IMR-90 (cell line): ENCODE measurements around the gene HOMER3. TPM values are rescaled to one million over a fixed set of nuclear protein-coding genes. Genes with fewer than 3 reads are reported as not detected.

Experiments used
- ATAC-seq: fragments of 200-7000 bp; cut with Tn5 transposase; 2 replicates; pipeline ENCODE4 v1.9.1; 2020; ENCODE audit warnings: low read depth, mild to moderate bottlenecking, moderate library complexity
- BruUV-seq: library from RNA; stranded (reverse); fragments of 400-500 nt; replicated peaks from 2 replicates; lab custom pipeline; 2021; lab: Mats Ljungman, UMichigan
- CTCF ChIA-PET: fragments of 300-600 bp; formaldehyde crosslinking; extraction: SDS; loops from one replicate; lab custom pipeline; 2021; ENCODE audit warnings: antibody characterized with exemption; lab: Yijun Ruan, JAX
- POLR2A ChIA-PET: fragments of 300-600 bp; sonication (Branson Sonifier 250); formaldehyde crosslinking; loops from one replicate; lab custom pipeline; 2022; ENCODE audit warnings: antibody characterized with exemption; ENCODE audit not compliant: unreplicated experiment; lab: Charles Lee
- DNase-seq: peaks from one replicate; pipeline ENCODE4 v3.0.0; 2013
- H2AFZ ChIP-seq: replicated peaks from 2 replicates; pipeline ENCODE3; 2013; ENCODE audit warnings: low read length, mild to moderate bottlenecking; ENCODE audit not compliant: poor library complexity
- H2AK5ac ChIP-seq: 2 replicates; pipeline ENCODE4 v1.6.1; 2013; ENCODE audit warnings: low read depth, low read length, inconsistent platforms
- H2AK9ac ChIP-seq: replicated peaks from 2 replicates; pipeline ENCODE3; 2013; ENCODE audit warnings: mild to moderate bottlenecking, low read depth, low read length, moderate library complexity; ENCODE audit not compliant: poor library complexity
- H2BK120ac ChIP-seq: 2 replicates; pipeline ENCODE4 v1.6.1; 2013; ENCODE audit warnings: low read depth, low read length, inconsistent platforms
- H2BK15ac ChIP-seq: 3 replicates; pipeline ENCODE4 v1.6.1; 2013; ENCODE audit warnings: low read depth, low read length, inconsistent platforms
- H2BK20ac ChIP-seq: 2 replicates; pipeline ENCODE4 v1.6.1; 2013; ENCODE audit warnings: low read depth, mild to moderate bottlenecking, inconsistent platforms, low read length, moderate library complexity
- H2BK5ac ChIP-seq: 2 replicates; pipeline ENCODE4 v1.6.1; 2013; ENCODE audit warnings: mild to moderate bottlenecking, low read depth, low read length, inconsistent platforms; ENCODE audit not compliant: poor library complexity, severe bottlenecking
- H3K14ac ChIP-seq: replicated peaks from 2 replicates; pipeline ENCODE4 v1.6.1; 2013; ENCODE audit warnings: low read depth, low read length, inconsistent platforms
- H3K18ac ChIP-seq: 2 replicates; pipeline ENCODE4 v1.6.1; 2013; ENCODE audit warnings: low read depth, low read length, control low read depth
- H3K23ac ChIP-seq: 2 replicates; pipeline ENCODE4 v1.6.1; 2013; ENCODE audit warnings: low read depth, low read length, inconsistent platforms
- H3K27ac ChIP-seq: 2 replicates; pipeline ENCODE4 v1.5.1; 2013; ENCODE audit warnings: mild to moderate bottlenecking, control low read depth, low read length; ENCODE audit not compliant: insufficient read depth
- H3K27me3 ChIP-seq: 2 replicates; pipeline ENCODE4 v1.6.1; 2013; ENCODE audit warnings: low read length; ENCODE audit not compliant: control insufficient read depth, insufficient read depth
- H3K36me3 ChIP-seq: 2 replicates; pipeline ENCODE4 v1.6.1; 2013; ENCODE audit warnings: low read length, mixed read lengths; ENCODE audit not compliant: control insufficient read depth, insufficient read depth
- H3K4ac ChIP-seq: 2 replicates; pipeline ENCODE4 v1.6.1; 2013; ENCODE audit warnings: low read depth, low read length, inconsistent platforms
- H3K4me1 ChIP-seq: 2 replicates; pipeline ENCODE4 v1.6.1; 2013; ENCODE audit warnings: low read length, mixed read lengths; ENCODE audit not compliant: control insufficient read depth, insufficient read depth
- H3K4me2 ChIP-seq: 2 replicates; pipeline ENCODE4 v1.6.1; 2013; ENCODE audit warnings: low read depth, mild to moderate bottlenecking, control low read depth, low read length, moderate library complexity
- H3K4me3 ChIP-seq: 2 replicates; pipeline ENCODE4 v1.5.1; 2013; ENCODE audit warnings: low read depth, mild to moderate bottlenecking, control low read depth, low read length, moderate library complexity; ENCODE audit not compliant: insufficient read depth
- H3K56ac ChIP-seq: 2 replicates; pipeline ENCODE4 v1.6.1; 2013; ENCODE audit warnings: low read length, inconsistent platforms; ENCODE audit not compliant: insufficient read depth; ENCODE audit errors: extremely low read depth
- H3K79me1 ChIP-seq, 2 experiments: 2 replicates each; pipeline ENCODE4 v1.6.1; 2013; ENCODE audit warnings: low read length in 2 of 2, inconsistent platforms in 1 of 2, low read depth in 1 of 2
- H3K9ac ChIP-seq: 2 replicates; pipeline ENCODE4 v1.6.1; 2013; ENCODE audit warnings: low read depth, low read length, control low read depth
- H3K9me1 ChIP-seq: 2 replicates; pipeline ENCODE4 v1.6.1; 2013; ENCODE audit warnings: low read length, inconsistent platforms; ENCODE audit not compliant: insufficient read depth
- H3K9me3 ChIP-seq: 2 replicates; pipeline ENCODE4 v1.6.1; 2013; ENCODE audit warnings: low read length; ENCODE audit not compliant: control insufficient read depth, insufficient read depth
- H4K20me1 ChIP-seq: 2 replicates; pipeline ENCODE4 v1.6.1; 2013; ENCODE audit warnings: low read length, inconsistent platforms; ENCODE audit not compliant: insufficient read depth
- H4K5ac ChIP-seq: 2 replicates; pipeline ENCODE4 v1.6.1; 2013; ENCODE audit warnings: mild to moderate bottlenecking, low read depth, low read length, control low read depth
- H4K8ac ChIP-seq, 2 experiments: 2 replicates each; pipeline ENCODE4 v1.6.1; 2013; ENCODE audit warnings: low read depth in 2 of 2, low read length in 2 of 2, control low read depth in 1 of 2, inconsistent platforms in 1 of 2
- H4K91ac ChIP-seq: 2 replicates; pipeline ENCODE4 v1.6.1; 2013; ENCODE audit warnings: low read depth, low read length, inconsistent platforms; ENCODE audit not compliant: insufficient read depth
- BHLHE40 ChIP-seq: fragments of 150-350 bp; IDR thresholded peaks from 2 replicates; pipeline ENCODE4 v1.6.1; 2016; ENCODE audit warnings: mild to moderate bottlenecking, low read depth, low read length
- CEBPB ChIP-seq: IDR thresholded peaks from 2 replicates; pipeline ENCODE4 v1.6.1; 2012; ENCODE audit warnings: low read depth, low read length, improper control_type of control experiment
- CHD1 ChIP-seq: IDR thresholded peaks from 2 replicates; pipeline ENCODE4 v1.6.1; 2012; ENCODE audit warnings: low read depth, low read length, improper control_type of control experiment
- MAZ ChIP-seq: IDR thresholded peaks from 2 replicates; pipeline ENCODE4 v1.6.1; 2012; ENCODE audit warnings: low read depth, mild to moderate bottlenecking, low read length, improper control_type of control experiment, moderate library complexity, borderline replicate concordance
- MXI1 ChIP-seq: IDR thresholded peaks from 2 replicates; pipeline ENCODE4 v1.6.1; 2012; ENCODE audit warnings: low read depth, mild to moderate bottlenecking, low read length, moderate library complexity, borderline replicate concordance
- NFE2L2 ChIP-seq: fragments of 150-350 bp; IDR thresholded peaks from 2 replicates; pipeline ENCODE4 v1.6.1; 2016; ENCODE audit warnings: low read depth, mild to moderate bottlenecking, low read length
- POLR2A ChIP-seq: IDR thresholded peaks from 2 replicates; pipeline ENCODE4 v1.6.1; 2012; ENCODE audit warnings: mild to moderate bottlenecking, low read depth, low read length
- RAD21 ChIP-seq: IDR thresholded peaks from 2 replicates; pipeline ENCODE4 v1.6.1; 2012; ENCODE audit warnings: low read length, improper control_type of control experiment
- RCOR1 ChIP-seq: IDR thresholded peaks from 2 replicates; pipeline ENCODE4 v1.6.1; 2012; ENCODE audit warnings: mild to moderate bottlenecking, low read length, improper control_type of control experiment; ENCODE audit not compliant: insufficient replicate concordance
- SMC3 ChIP-seq: fragments of 150-350 bp; IDR thresholded peaks from 2 replicates; pipeline ENCODE4 v1.6.1; 2016; ENCODE audit warnings: low read depth, mild to moderate bottlenecking, antibody characterized with exemption, low read length, moderate library complexity
- WGBS, 2 experiments: methylation state at CpG; one replicate each; pipeline versions ENCODE4 v1.1.5 to v1.1.7; 2013; ENCODE audit warnings: missing lambda C conversion rate in 2 of 2; ENCODE audit not compliant: insufficient read length in 1 of 2; ENCODE audit errors: extremely low coverage in 2 of 2; 5-methylcytosine and 5-hydroxymethylcytosine counted together
- dilution Hi-C: fragments of 300-500 bp; cut with HindIII; formaldehyde crosslinking; loops from one replicate; pipeline ENCODE4 v1.14.3; 2018; ENCODE audit warnings: low sequenced_read_pairs; ENCODE audit not compliant: unreplicated experiment
- in situ Hi-C: fragments of 300-500 bp; cut with MboI; formaldehyde crosslinking; loops from 3 replicates; pipeline ENCODE4 v1.14.3; 2019; ENCODE audit warnings: low sequenced_read_pairs, inconsistent platforms, mixed read lengths
- intact Hi-C: fragments of 100-400 bp; cut with micrococcal nuclease; formaldehyde crosslinking; loops from 2 replicates; pipeline ENCODE4 v1.10.0; 2022
- polyA plus RNA-seq, 3 experiments: library from polyadenylated mRNA; depleted of rRNA; stranded (reverse); fragments of >200 nt; gene quantifications; 2 replicates each; pipeline ENCODE4 v1.2.3, GENCODE V29; 2012; ENCODE audit warnings: low replicate concordance in 1 of 3
- total RNA-seq: library from RNA; depleted of rRNA; stranded (reverse); fragments of >200 nt; gene quantifications from 2 replicates; pipeline ENCODE4 v1.2.3, GENCODE V29; 2012
- TF ChIP-seq, protein P1 (sequence below): fragments of 150-350 bp; IDR thresholded peaks from 2 replicates; pipeline ENCODE4 v1.6.1; 2017; ENCODE audit warnings: mild to moderate bottlenecking, antibody characterized with exemption, low read length, low read depth
- TF ChIP-seq, protein P2 (sequence below): conservative IDR thresholded peaks from 2 replicates; pipeline ENCODE4 v1.5.1; 2012; ENCODE audit warnings: mild to moderate bottlenecking, low read depth, low read length, improper control_type of control experiment

The HOMER3 gene
- total and polyA plus RNA-seq, 2 of the 4 experiments (the other 2 are of a cell fraction) = 53.4 to 77.0 TPM

- Histone ChIP-seq H2BK120ac (no peak overlapping the region), H3K36me3 (peaks cover 50% of the 10 kb centered on the region), H2AFZ (no peak overlapping the region), H3K9me1 (no peaks in the 10 kb centered on the region), H3K4me2 (no peak overlapping the region), H3K4me1 (peaks cover 2% of the 10 kb centered on the region; the same call in 1 of the 2 replicates), H2BK20ac (no peak overlapping the region), H3K18ac (no peak overlapping the region), H3K9me3 (no peaks in the 10 kb centered on the region), H3K4me3 (no peak overlapping the region), H3K56ac (no peak overlapping the region), H3K79me1 (peaks cover 0 to 3% of the 10 kb centered on the region in 2 experiments; a peak in 1 of 4 replicates), H3K27me3 (no peaks in the 10 kb centered on the region; the same call in 1 of the 2 replicates), H2BK5ac (no peak overlapping the region), H3K27ac (no peak overlapping the region), H2AK9ac (no peak overlapping the region), H3K23ac (no peak overlapping the region), H3K14ac (no peak overlapping the region), H2BK15ac (no peak overlapping the region), H3K9ac (no peak overlapping the region), H4K5ac (no peak overlapping the region), H4K91ac (no peak overlapping the region), H4K20me1 (peaks cover 28% of the 10 kb centered on the region), H3K4ac (no peak overlapping the region), H4K8ac (no peak overlapping the region), H2AK5ac (no peak overlapping the region)
- in situ Hi-C loops = no loop called here
- CTCF ChIA-PET = no interaction called here
- DNase-seq (no peak), ATAC-seq (no peak)
- intact Hi-C loops = no loop called here
- BruUV-seq = no TSS peak
- POLR2A ChIA-PET = interaction anchor here (0.5 kb wide), 1 partner anchor 344 kb away, joined by 5 read pairs; no protein-coding TSS in a partner anchor
- WGBS, 2 experiments = 93% methylated on average over 12 of the region's 17 CpGs; no CpG with 5 or more reads in 1 of the 2 experiments
- dilution Hi-C loops = no loop called here
- TF ChIP-seq POLR2A = no peak
- TF ChIP-seq MXI1 = no peak
- TF ChIP-seq, protein P1, sequence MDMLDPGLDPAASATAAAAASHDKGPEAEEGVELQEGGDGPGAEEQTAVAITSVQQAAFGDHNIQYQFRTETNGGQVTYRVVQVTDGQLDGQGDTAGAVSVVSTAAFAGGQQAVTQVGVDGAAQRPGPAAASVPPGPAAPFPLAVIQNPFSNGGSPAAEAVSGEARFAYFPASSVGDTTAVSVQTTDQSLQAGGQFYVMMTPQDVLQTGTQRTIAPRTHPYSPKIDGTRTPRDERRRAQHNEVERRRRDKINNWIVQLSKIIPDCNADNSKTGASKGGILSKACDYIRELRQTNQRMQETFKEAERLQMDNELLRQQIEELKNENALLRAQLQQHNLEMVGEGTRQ = no peak
- no peak for TF ChIP-seq RAD21
- no peak for TF ChIP-seq NFE2L2
- no peak for TF ChIP-seq BHLHE40
- TF ChIP-seq CEBPB = no peak
- no peak for TF ChIP-seq SMC3
- TF ChIP-seq, protein P2, sequence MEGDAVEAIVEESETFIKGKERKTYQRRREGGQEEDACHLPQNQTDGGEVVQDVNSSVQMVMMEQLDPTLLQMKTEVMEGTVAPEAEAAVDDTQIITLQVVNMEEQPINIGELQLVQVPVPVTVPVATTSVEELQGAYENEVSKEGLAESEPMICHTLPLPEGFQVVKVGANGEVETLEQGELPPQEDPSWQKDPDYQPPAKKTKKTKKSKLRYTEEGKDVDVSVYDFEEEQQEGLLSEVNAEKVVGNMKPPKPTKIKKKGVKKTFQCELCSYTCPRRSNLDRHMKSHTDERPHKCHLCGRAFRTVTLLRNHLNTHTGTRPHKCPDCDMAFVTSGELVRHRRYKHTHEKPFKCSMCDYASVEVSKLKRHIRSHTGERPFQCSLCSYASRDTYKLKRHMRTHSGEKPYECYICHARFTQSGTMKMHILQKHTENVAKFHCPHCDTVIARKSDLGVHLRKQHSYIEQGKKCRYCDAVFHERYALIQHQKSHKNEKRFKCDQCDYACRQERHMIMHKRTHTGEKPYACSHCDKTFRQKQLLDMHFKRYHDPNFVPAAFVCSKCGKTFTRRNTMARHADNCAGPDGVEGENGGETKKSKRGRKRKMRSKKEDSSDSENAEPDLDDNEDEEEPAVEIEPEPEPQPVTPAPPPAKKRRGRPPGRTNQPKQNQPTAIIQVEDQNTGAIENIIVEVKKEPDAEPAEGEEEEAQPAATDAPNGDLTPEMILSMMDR = no peak
- TF ChIP-seq RCOR1 = no peak
- TF ChIP-seq MAZ = no peak
- no peak for TF ChIP-seq CHD1
These were observed 40.1 kb downstream of the HOMER3 start for GRCh38 chr19:18900700-18901481.
